ENCODE results near the gene ANXA2.

GRCh38 chr15:60384526-60385126 is 13.2 kb downstream of the ANXA2 start:
- TF ChIP-seq, protein P1, sequence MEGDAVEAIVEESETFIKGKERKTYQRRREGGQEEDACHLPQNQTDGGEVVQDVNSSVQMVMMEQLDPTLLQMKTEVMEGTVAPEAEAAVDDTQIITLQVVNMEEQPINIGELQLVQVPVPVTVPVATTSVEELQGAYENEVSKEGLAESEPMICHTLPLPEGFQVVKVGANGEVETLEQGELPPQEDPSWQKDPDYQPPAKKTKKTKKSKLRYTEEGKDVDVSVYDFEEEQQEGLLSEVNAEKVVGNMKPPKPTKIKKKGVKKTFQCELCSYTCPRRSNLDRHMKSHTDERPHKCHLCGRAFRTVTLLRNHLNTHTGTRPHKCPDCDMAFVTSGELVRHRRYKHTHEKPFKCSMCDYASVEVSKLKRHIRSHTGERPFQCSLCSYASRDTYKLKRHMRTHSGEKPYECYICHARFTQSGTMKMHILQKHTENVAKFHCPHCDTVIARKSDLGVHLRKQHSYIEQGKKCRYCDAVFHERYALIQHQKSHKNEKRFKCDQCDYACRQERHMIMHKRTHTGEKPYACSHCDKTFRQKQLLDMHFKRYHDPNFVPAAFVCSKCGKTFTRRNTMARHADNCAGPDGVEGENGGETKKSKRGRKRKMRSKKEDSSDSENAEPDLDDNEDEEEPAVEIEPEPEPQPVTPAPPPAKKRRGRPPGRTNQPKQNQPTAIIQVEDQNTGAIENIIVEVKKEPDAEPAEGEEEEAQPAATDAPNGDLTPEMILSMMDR (IDR thresholded peaks at IDR 0.05; ENCODE audit: low read depth, low read length), result no peak
- TF ChIP-seq POLR2A (IDR thresholded peaks at IDR 0.05; ENCODE audit: extremely low read depth, insufficient read length) (no peak), MYC (IDR thresholded peaks at IDR 0.05; ENCODE audit: low read depth, low read length) (no peak)
